Activated naive CD4-positive, alpha-beta T cell (primary cell): ENCODE data around the gene CPT1B.
"Not testable (repeated sequence)": the region's sequence is repeated elsewhere in the genome, so short reads cannot be mapped to it uniquely, and the experiment has no call there.

ENCODE experiments used
- DNase-seq, 4 experiments: peaks; one replicate each; lab custom pipeline; 2025; lab: John Stamatoyannopoulos, UW

CPT1B gene

GRCh38 chr22:50577987-50578775 is at the start of gene CPT1B:
Gene CPT1B (minus strand): TSS chr22:50578427. CDS start chr22:50577915, 512 bp downstream.
- DNase-seq = no peak

DNA sequence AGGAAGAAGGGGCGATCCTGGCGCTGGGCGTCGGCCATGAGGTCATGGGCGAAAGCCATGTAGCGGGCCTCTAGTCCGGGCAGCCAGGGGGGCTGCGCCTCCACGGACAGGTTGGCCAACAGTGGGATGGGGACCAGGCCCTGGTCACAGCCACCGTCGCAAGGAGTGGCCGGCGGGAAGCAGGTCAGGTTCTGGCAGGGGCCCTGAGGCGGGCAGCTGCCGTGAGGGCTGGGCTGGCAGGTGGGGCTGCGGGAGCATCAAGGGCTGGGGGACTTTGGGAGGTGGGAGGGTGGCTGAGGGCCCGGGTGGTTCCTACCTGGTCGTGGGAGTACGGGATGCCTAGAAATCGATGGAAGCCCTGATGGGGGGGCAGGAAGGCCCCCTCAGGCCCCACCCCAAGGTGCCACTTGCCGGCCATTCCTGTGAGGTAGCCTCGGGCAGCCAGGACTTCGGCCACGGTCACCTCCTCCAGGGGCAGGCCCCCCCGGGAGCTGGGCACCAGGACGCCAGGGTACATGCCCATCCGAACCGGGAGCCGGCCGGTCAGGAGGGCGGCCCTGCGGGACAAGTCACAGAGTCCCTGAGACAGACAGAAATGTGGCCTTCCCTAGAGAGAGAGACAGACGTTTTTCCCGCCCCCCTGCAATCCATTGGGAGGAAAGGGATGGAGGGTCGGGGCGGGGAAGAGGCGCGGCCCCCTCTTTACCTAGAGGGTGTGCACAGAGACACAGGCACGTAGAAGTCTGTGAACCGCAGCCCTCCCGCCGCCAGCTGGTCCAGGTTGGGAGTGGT is 48.8 kb upstream of the CPT1B start:
- no peak for DNase-seq

- no peak for DNase-seq
These were observed 48.2 kb upstream of the CPT1B start for GRCh38 chr22:50626314-50626849.

DNA sequence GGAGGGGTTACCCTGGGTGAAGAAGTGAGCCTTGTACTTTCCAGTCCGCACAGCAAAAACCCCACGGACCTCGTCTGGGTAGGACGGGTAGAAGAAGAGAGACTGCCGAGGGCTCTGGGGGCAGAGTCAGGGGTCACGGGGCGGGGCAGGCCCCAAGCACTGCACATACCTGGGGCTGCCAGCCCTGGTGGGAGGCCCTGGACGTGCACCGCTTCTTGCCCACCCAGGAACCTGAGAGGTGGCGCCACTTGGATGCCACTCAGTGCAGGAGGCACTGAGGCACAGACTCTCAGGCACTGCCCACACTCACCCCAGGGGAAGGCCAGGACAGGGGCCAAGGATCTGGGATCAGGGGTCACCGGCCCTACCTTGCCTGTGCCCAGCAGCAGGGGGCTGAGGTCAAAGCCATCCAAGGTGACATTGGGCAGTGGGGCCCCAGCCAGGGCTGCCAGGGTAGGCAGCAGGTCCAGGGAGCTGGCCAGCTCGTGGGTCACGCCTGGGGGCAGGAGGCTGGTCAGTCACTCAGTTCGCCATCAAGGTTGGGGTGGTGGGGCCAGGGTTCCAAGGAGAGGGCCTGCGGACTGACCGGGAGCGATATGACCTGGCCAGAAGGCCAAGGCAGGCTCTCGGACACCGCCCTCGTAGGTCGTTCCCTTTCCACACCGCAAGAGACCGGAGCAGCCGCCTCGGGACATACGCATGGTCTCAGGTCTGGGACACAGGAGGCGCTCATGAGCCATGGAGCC is 47.5 kb upstream of the CPT1B start:
- DNase-seq = no peak

DNA sequence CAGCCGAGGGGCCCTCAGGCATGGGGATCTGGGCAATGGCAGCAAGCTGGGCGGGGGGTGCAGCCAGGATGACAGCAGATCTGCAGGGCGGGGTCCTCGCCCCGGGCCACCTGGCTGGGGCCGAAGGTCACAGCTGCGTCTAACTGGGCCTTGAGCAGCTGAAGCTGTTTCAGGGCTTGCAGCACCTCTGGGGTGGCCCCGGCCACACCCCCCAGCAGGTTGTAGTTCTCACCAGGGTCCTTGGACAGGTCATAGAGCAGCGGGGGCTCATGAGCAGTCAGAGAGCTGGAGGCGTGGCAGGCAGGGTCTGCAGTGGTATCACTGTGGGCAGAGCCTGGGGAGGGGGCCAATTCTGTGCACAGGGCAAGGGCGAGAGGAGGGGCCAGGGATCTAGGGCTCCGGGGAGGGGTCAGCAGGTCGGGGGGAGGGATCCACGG is 46.9 kb upstream of the CPT1B start:
- DNase-seq = no peak

- no peak for DNase-seq
These were observed 46.3 kb upstream of the CPT1B start for GRCh38 chr22:50624347-50625130.

GRCh38 chr22:50622723-50623327 is 44.6 kb upstream of the CPT1B start:
- no peak for DNase-seq

- DNase-seq = peak in 1 of 4 experiments; percentile 25
These were observed 43.9 kb upstream of the CPT1B start for GRCh38 chr22:50621948-50622722.

GRCh38 chr22:50621356-50621880 is 43.2 kb upstream of the CPT1B start:
- peak in 2 of 4 experiments; percentile 41 to 44 for DNase-seq

GRCh38 chr22:50620593-50621355 is 42.5 kb upstream of the CPT1B start:
- peak in 2 of 4 experiments; percentile 42 to 60 for DNase-seq

GRCh38 chr22:50614296-50614695 is 36.1 kb upstream of the CPT1B start:
- DNase-seq = not testable (repeated sequence)

DNA sequence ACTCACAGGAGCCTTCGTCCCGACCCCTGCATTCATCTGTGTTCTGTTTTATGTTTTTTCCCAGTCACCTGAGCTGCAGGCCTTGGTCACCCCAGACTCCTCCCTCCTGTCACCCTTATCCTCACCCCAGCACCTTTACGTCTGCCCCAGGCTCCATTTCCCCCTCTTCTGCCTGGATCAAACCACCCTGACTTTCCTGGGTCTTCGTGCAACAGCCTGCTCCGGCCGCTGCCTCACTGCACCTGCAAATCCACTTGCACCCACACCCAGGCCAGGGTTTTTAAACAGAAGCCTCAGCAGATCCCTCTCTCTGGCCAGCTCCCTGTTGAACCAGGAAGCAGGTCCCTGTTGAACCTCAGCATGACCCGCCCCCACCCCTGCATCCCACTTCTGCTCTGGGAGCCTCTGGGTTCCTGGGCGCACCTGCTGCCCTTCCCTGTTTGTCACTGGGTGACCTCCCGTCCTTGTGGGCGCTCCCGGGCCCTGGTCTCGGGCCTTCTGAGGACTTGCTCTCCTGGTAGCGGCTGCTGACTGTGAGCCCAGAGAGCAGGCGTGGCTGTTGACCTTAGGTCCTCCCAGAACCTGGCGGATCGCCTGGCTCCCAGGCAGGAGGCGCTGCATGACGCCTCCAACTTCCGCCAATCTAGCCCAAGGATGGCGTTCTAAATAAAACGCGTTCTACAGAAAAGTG is 35.2 kb upstream of the CPT1B start:
- DNase-seq = no peak

DNA sequence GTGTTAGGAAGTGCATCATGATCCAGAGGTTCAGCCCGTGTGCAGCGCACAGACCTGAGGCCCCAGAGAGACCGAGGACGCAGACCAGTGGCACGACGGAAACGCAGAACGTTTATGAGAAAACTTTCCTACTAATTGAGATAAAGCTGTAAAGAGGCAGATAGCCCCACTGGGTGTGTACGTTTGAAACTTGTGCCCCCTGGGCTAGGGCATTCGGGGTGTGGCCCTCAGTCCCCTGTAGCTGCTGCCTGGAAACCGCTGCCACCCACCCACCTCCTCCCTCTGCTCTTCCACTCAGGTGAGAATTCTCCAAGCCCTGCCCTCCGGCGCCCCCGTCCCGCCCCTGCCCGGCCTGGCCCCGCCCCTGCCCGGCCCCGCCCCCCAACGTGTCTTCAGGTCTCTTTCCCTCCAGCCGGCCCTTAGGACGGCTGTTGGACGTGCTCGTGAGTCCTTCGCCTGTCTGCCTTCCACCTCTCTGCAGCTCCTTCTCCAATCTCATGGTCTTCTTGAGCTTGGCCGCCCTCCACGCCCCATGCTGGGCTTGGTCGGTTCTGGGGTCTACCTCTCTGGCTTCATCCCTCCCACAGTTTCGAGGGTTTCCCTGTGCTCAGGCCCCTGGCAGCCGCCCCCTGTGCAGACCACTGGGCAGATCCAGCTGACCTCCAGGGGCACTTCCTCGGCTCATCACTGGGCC is 34.4 kb upstream of the CPT1B start:
- DNase-seq = no peak

- no peak for DNase-seq
These were observed 33.9 kb upstream of the CPT1B start for GRCh38 chr22:50612168-50612527.

- DNase-seq = no peak
These were observed 33.3 kb upstream of the CPT1B start for GRCh38 chr22:50611341-50612060.

DNA sequence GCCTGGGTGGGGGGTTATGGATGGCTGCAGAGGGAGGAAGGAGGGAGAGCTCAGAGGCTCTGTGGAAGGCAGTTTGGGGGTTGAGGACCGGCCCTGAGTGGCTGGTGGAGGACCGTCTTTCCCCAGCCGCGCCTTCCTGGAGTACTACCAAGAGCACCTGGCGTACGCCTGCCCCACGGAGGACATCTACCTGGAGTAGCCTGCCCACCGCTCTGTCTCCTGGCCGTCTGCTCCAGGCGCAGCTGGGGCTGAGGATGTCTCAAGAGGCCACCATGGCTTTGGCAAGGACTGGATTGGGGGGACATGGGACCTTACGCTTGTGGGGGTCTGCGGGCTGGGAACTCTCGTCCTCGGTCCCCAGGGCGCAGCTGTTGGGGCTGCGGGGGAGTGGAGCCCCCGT is 32.4 kb upstream of the CPT1B start:
- no peak for DNase-seq

DNA sequence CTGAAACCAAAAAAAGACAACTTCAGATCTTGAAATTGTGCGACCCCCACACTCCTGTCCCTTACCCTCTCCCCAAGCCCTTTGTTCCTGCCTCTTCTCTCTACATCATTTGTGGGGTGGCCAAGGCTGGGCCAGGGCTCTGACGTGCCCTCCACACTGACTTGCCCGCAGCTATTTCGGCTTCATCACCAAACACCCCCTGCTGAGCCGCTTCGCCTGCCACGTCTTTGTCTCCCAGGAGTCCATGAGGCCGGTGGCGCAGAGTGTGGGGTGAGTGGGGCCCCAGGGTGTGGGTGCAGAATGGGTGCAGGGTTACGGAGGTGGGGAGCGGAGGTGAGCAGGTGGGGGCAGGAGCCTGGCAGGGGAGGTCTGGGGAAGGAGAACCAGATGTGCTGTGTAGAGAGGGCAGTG is 31.8 kb upstream of the CPT1B start:
- DNase-seq = no peak
